Measurements from ENCODE around the gene TBC1D14.
"Not testable (repeated sequence)": the region's sequence is repeated elsewhere in the genome, so short reads cannot be mapped to it uniquely, and the experiment has no call there.

The TBC1D14 gene

DNA sequence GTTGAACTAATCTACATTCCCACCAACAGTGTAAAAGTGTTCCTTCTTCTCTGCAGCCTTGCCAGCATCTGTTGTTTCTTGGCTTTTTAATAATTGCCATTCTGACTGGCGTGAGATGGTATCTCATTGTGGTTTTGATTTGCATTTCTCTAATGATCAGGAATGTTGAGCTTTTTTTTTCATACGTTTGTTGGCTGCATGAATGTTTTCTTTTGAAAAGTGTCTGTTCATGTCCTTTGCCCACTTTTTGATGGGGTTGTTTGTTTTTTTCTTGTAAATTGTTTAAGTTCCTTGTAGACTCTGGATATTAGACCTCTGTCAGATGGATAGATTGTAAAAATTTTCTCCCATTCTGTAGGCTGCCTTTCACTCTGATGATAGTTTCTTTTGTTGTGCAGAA is 170.3 kb downstream of the TBC1D14 start:
- H3K27ac ChIP-seq (ENCODE audit: low read depth, low read length); H3K36me3 ChIP-seq (ENCODE audit: control insufficient read depth, insufficient read depth, low read length); H3K9me3 ChIP-seq (ENCODE audit: control insufficient read depth, insufficient read depth, low read length); H3K4me3 ChIP-seq (ENCODE audit: low read depth, low read length); H3K4me1 ChIP-seq (ENCODE audit: control insufficient read depth, insufficient read depth, low read length); H3K9ac ChIP-seq (ENCODE audit: low read depth, low read length): not testable (repeated sequence)
- H3K27me3 ChIP-seq (ENCODE audit: control insufficient read depth, insufficient read depth, low read length) = peaks cover 16% of the 10 kb centered on the region

Data from HUES48 (cell line).